T-cell (primary cell): ENCODE results near the gene KMT2A. TPM values are rescaled to one million over a fixed set of nuclear protein-coding genes. Genes with fewer than 3 reads are reported as not detected.
A peak's percentile ranks its signal among the peaks of the same experiment; 100 is the strongest.

Experiments
- ATAC-seq, 4 experiments: fragments of 200-7000 bp in 3 of 4; fragments of 150-1000 bp in 1 of 4; cut with Tn5 transposase; replicated peaks in 1 of 4; 1 replicate in 3 of 4; 2 replicates in 1 of 4; pipeline ENCODE4 v1.10.0; 2021; ENCODE audit warnings: moderate library complexity in 3 of 4, mild to moderate bottlenecking in 2 of 4, moderate number of reproducible peaks in 1 of 4
- CTCF ChIA-PET, 2 donors: fragments of 300-600 bp; sonication (Branson Sonifier 250); formaldehyde crosslinking; loops; one replicate each; lab custom pipeline; 2022; ENCODE audit warnings: antibody characterized with exemption in 2 of 2; lab: Charles Lee
- POLR2A ChIA-PET, 2 donors: fragments of 300-600 bp; sonication (Branson Sonifier 250); formaldehyde crosslinking; loops; one replicate each; lab custom pipeline; 2022; ENCODE audit warnings: antibody characterized with exemption in 2 of 2; lab: Charles Lee
- DNase-seq, 35 experiments: peaks; one replicate each; pipeline versions ENCODE4 v3.0.0 to v3.0.0-alpha.2; 2013 to 2023
- H3K27ac ChIP-seq: one replicate; pipeline ENCODE4 v1.5.1; 2013; ENCODE audit warnings: low read length
- H3K27me3 ChIP-seq, 2 experiments: replicated peaks in 1 of 2; 1 replicate in 1 of 2; 2 replicates in 1 of 2; pipeline versions ENCODE4 v1.6.1 to v1.7.0; 2013; ENCODE audit warnings: low read length in 1 of 2, mixed read lengths in 1 of 2; ENCODE audit not compliant: control insufficient read depth in 2 of 2, insufficient read depth in 2 of 2; ENCODE audit errors: extremely low read depth in 1 of 2
- H3K36me3 ChIP-seq, 2 donors: 1 replicate in 1 of 2; 2 replicates in 1 of 2; pipeline versions ENCODE4 v1.6.1 to v1.7.0; 2013; ENCODE audit warnings: low read length in 1 of 2; ENCODE audit not compliant: control insufficient read depth in 2 of 2, insufficient read depth in 1 of 2; ENCODE audit errors: extremely low read depth in 1 of 2
- H3K4me1 ChIP-seq, 2 experiments: 1 replicate in 1 of 2; 2 replicates in 1 of 2; pipeline versions ENCODE4 v1.6.1 to v1.7.0; 2013; ENCODE audit warnings: low read length in 2 of 2, mixed read lengths in 1 of 2; ENCODE audit not compliant: insufficient read depth in 2 of 2, control insufficient read depth in 1 of 2; ENCODE audit errors: extremely low read depth in 1 of 2
- H3K4me3 ChIP-seq, 2 donors: 1 replicate in 1 of 2; 2 replicates in 1 of 2; pipeline versions ENCODE4 v1.5.1 to v1.7.0; 2013; ENCODE audit warnings: mild to moderate bottlenecking in 2 of 2, low read length in 1 of 2, moderate library complexity in 1 of 2; ENCODE audit not compliant: control insufficient read depth in 1 of 2; ENCODE audit errors: extremely low read depth in 1 of 2
- H3K9me3 ChIP-seq: 2 replicates; pipeline ENCODE4 v1.7.0; 2013
- H3K27ac Mint-ChIP-seq, 2 donors: one replicate each; pipeline ENCODE4 v1.8.0; 2020 to 2021; ENCODE audit warnings: mild to moderate bottlenecking in 2 of 2, mixed read lengths in 2 of 2
- H3K27me3 Mint-ChIP-seq, 2 donors: one replicate each; pipeline ENCODE4 v1.8.0; 2021 to 2022; ENCODE audit warnings: mixed read lengths in 2 of 2
- H3K36me3 Mint-ChIP-seq: one replicate; pipeline ENCODE4 v1.8.0; 2021; ENCODE audit warnings: mixed read lengths
- H3K4me1 Mint-ChIP-seq, 3 donors: one replicate each; pipeline ENCODE4 v1.8.0; 2020 to 2022; ENCODE audit warnings: mixed read lengths in 3 of 3, mild to moderate bottlenecking in 1 of 3
- H3K4me3 Mint-ChIP-seq, 3 donors: one replicate each; pipeline ENCODE4 v1.8.0; 2020 to 2022; ENCODE audit warnings: mild to moderate bottlenecking in 3 of 3, mixed read lengths in 3 of 3, moderate library complexity in 3 of 3
- H3K9me3 Mint-ChIP-seq, 3 donors: one replicate each; pipeline ENCODE4 v1.8.0; 2020 to 2022; ENCODE audit warnings: mixed read lengths in 3 of 3
- WGBS: methylation state at CpG from one replicate; pipeline ENCODE4 v1.1.5; 2013; ENCODE audit warnings: missing lambda C conversion rate; ENCODE audit not compliant: insufficient coverage; 5-methylcytosine and 5-hydroxymethylcytosine counted together
- total RNA-seq, 35 experiments: library from RNA in 6 of 35; stranded (reverse) in 6 of 35; fragments of 120-200 nt in 1 of 35; gene quantifications; one replicate each; pipeline versions ENCODE4 v1.2.1 to v1.2.4 and lab custom pipeline; 2013 to 2026

The KMT2A gene
- total RNA-seq, 5 donors from 2014 or later (not counting 1 experiment from before 2014, with no cell fraction given), result 130 to 183 (median 153) TPM

GRCh38 chr11:118497831-118498230, 61.5 kb downstream of the KMT2A start:
- Histone ChIP-seq H3K4me1 (no peaks in the 10 kb centered on the region), H3K27me3 (no peaks in the 10 kb centered on the region), H3K4me3 (no peak overlapping the region), H3K36me3 (peaks cover 8 to 93% of the 10 kb centered on the region in 2 donors), H3K27ac (no peak overlapping the region), H3K9me3 (no peaks in the 10 kb centered on the region)
- POLR2A ChIA-PET, result interaction anchor here in 1 of 2 donors (0.6 kb wide), 1 partner anchor 310 kb away, joined by 5 read pairs; no protein-coding TSS in a partner anchor
- Mint-ChIP-seq H3K9me3 (no peaks in the 10 kb centered on the region), H3K27me3 (no peaks in the 10 kb centered on the region), H3K4me3 (no peak overlapping the region), H3K4me1 (no peaks in the 10 kb centered on the region), H3K27ac (no peak overlapping the region), H3K36me3 (peaks cover 60% of the 10 kb centered on the region)
- CTCF ChIA-PET, result interaction anchor here in 1 of 2 donors (0.6 kb wide), 1 partner anchor 262 kb away, joined by 3 read pairs; no protein-coding TSS in a partner anchor
- 100% methylated on average over 2 of the region's 4 CpGs for WGBS
- no peak for ATAC-seq
- DNase-seq, result no peak

DNA sequence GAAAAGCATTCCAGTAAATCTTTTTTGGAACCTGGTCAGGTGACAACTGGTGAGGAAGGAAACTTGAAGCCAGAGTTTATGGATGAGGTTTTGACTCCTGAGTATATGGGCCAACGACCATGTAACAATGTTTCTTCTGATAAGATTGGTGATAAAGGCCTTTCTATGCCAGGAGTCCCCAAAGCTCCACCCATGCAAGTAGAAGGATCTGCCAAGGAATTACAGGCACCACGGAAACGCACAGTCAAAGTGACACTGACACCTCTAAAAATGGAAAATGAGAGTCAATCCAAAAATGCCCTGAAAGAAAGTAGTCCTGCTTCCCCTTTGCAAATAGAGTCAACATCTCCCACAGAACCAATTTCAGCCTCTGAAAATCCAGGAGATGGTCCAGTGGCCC, 66.9 kb downstream of the KMT2A start:
- Mint-ChIP-seq H3K27ac (peak overlapping the region in 1 of 2 donors; percentile 16), H3K27me3 (no peaks in the 10 kb centered on the region), H3K36me3 (peaks cover 69% of the 10 kb centered on the region), H3K4me1 (peaks cover 0 to 2% (median 0%) of the 10 kb centered on the region in 3 donors), H3K4me3 (no peak overlapping the region), H3K9me3 (no peaks in the 10 kb centered on the region)
- Histone ChIP-seq H3K27ac (no peak overlapping the region), H3K4me1 (no peaks in the 10 kb centered on the region), H3K4me3 (no peak overlapping the region), H3K9me3 (no peaks in the 10 kb centered on the region), H3K36me3 (peaks cover 26 to 94% of the 10 kb centered on the region in 2 donors), H3K27me3 (no peaks in the 10 kb centered on the region)
- CTCF ChIA-PET, result no interaction called here
- DNase-seq (no peak), ATAC-seq (no peak)
- 72% methylated on average over 3 of the region's 3 CpGs for WGBS
- POLR2A ChIA-PET, result no interaction called here

DNA sequence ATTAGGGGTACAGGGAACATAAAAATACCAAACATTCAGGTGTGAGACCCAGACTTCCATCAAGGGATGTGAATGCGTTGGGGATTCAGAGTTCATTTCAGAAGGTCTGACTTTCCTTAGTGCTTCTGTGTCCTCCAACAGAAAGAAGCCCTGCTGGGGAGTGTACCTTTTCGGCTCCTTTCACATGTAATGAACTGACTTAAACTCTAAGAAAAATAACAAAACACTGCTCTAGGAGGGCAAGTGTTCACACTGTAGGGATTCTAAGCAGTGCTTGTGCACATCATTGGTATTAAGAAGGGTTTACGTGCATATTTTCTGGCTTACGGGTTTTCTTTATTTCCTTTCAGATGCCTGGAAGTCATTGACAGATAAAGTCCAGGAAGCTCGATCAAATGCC, 75.3 kb downstream of the KMT2A start:
- H3K27me3 Mint-ChIP-seq, result no peaks in the 10 kb centered on the region
- POLR2A ChIA-PET, result no interaction called here
- peaks cover 14 to 95% of the 10 kb centered on the region in 2 donors for H3K36me3 ChIP-seq

GRCh38 chr11:118514103-118514502, 77.8 kb downstream of the KMT2A start:
- no peak overlapping the region for H3K4me3 Mint-ChIP-seq
- peaks cover 10 to 89% of the 10 kb centered on the region in 2 donors for H3K36me3 ChIP-seq
- H3K27ac Mint-ChIP-seq, result peak overlapping the region; percentile 74 to 77
- CTCF ChIA-PET, result no interaction called here
- peaks cover 0 to 7% of the 10 kb centered on the region in 2 experiments for H3K4me1 ChIP-seq
- no peak overlapping the region for H3K4me3 ChIP-seq
- H3K27me3 Mint-ChIP-seq, result no peaks in the 10 kb centered on the region
- no peak overlapping the region for H3K27ac ChIP-seq
- no peaks in the 10 kb centered on the region for H3K9me3 Mint-ChIP-seq
- ATAC-seq (peak; percentile 52 to 68 (median 62)), DNase-seq (peak in 1 of 35 experiments; percentile 29)
- no peaks in the 10 kb centered on the region for H3K9me3 ChIP-seq
- H3K27me3 ChIP-seq, result no peaks in the 10 kb centered on the region
- peaks cover 55% of the 10 kb centered on the region for H3K36me3 Mint-ChIP-seq
- H3K4me1 Mint-ChIP-seq, result peaks cover 8 to 10% (median 9%) of the 10 kb centered on the region in 3 donors
- POLR2A ChIA-PET, result no interaction called here
- 32% methylated on average over 4 of the region's 7 CpGs for WGBS

More for the DNA sequence above, 75.3 kb downstream of the KMT2A start:
- ATAC-seq (no peak), DNase-seq (no peak)
- Histone ChIP-seq H3K9me3 (no peaks in the 10 kb centered on the region), H3K4me1 (peaks cover 0 to 7% of the 10 kb centered on the region in 2 experiments), H3K27ac (no peak overlapping the region), H3K4me3 (no peak overlapping the region), H3K27me3 (no peaks in the 10 kb centered on the region)
- CTCF ChIA-PET, result no interaction called here
- H3K4me1 Mint-ChIP-seq, result peaks cover 9 to 10% (median 10%) of the 10 kb centered on the region in 3 donors
- no peak overlapping the region for H3K27ac Mint-ChIP-seq
- 100% methylated on average over 2 of the region's 5 CpGs for WGBS
- no peak overlapping the region for H3K4me3 Mint-ChIP-seq
- no peaks in the 10 kb centered on the region for H3K9me3 Mint-ChIP-seq
- peaks cover 53% of the 10 kb centered on the region for H3K36me3 Mint-ChIP-seq

GRCh38 chr11:118519549-118519948, 83.3 kb downstream of the KMT2A start:
- no peaks in the 10 kb centered on the region for H3K4me1 ChIP-seq
- ATAC-seq (no peak), DNase-seq (no peak)
- Mint-ChIP-seq H3K4me3 (no peak overlapping the region), H3K9me3 (no peaks in the 10 kb centered on the region), H3K27ac (peak overlapping the region in 1 of 2 donors; percentile 28), H3K36me3 (peaks cover 58% of the 10 kb centered on the region), H3K27me3 (no peaks in the 10 kb centered on the region), H3K4me1 (peaks cover 5 to 7% (median 6%) of the 10 kb centered on the region in 3 donors)
- POLR2A ChIA-PET, result interaction anchor here (0.6 to 0.7 kb wide), 3 partner anchors 14 to 1008 kb away, joined by 3 to 5 read pairs (median 4); no protein-coding TSS in a partner anchor
- no peaks in the 10 kb centered on the region for H3K9me3 ChIP-seq
- peaks cover 17 to 87% of the 10 kb centered on the region in 2 donors for H3K36me3 ChIP-seq
- H3K27me3 ChIP-seq, result no peaks in the 10 kb centered on the region
- CTCF ChIA-PET, result interaction anchor here in 1 of 2 donors (0.5 to 0.7 kb wide), 3 partner anchors 29 to 369 kb away, joined by 3 to 5 read pairs (median 3); no protein-coding TSS in a partner anchor
- H3K4me3 ChIP-seq, result no peak overlapping the region
- WGBS, result 92% methylated on average over 5 of the region's 6 CpGs
- no peak overlapping the region for H3K27ac ChIP-seq

- no peak for DNase-seq
- Mint-ChIP-seq H3K36me3 (peaks cover 43% of the 10 kb centered on the region), H3K27me3 (no peaks in the 10 kb centered on the region), H3K9me3 (no peaks in the 10 kb centered on the region), H3K4me1 (peaks cover 7 to 10% (median 9%) of the 10 kb centered on the region in 3 donors), H3K4me3 (no peak overlapping the region), H3K27ac (no peak overlapping the region)
- ATAC-seq, result no peak
- H3K36me3 ChIP-seq, result peaks cover 14 to 70% of the 10 kb centered on the region in 2 donors
- CTCF ChIA-PET, result interaction anchor here in 1 of 2 donors (0.7 kb wide), 1 partner anchor 283 kb away, joined by 3 read pairs; no protein-coding TSS in a partner anchor
- no peak overlapping the region for H3K4me3 ChIP-seq
- POLR2A ChIA-PET, result no interaction called here
- 89% methylated on average over 11 of the region's 13 CpGs for whole genome bisulfite sequencing
- H3K27ac ChIP-seq, result no peak overlapping the region
- H3K27me3 ChIP-seq, result no peaks in the 10 kb centered on the region
- no peaks in the 10 kb centered on the region for H3K9me3 ChIP-seq
- no peaks in the 10 kb centered on the region for H3K4me1 ChIP-seq
Observed at GRCh38 chr11:118521892-118522311, 85.6 kb downstream of the KMT2A start.
